Fibroblast of upper back skin (primary cell): Measurements from ENCODE around the gene SERF2.

ENCODE experiments used
- DNase-seq: peaks from one replicate; pipeline ENCODE4 v3.0.0-alpha.2; 2013

SERF2 gene

DNA sequence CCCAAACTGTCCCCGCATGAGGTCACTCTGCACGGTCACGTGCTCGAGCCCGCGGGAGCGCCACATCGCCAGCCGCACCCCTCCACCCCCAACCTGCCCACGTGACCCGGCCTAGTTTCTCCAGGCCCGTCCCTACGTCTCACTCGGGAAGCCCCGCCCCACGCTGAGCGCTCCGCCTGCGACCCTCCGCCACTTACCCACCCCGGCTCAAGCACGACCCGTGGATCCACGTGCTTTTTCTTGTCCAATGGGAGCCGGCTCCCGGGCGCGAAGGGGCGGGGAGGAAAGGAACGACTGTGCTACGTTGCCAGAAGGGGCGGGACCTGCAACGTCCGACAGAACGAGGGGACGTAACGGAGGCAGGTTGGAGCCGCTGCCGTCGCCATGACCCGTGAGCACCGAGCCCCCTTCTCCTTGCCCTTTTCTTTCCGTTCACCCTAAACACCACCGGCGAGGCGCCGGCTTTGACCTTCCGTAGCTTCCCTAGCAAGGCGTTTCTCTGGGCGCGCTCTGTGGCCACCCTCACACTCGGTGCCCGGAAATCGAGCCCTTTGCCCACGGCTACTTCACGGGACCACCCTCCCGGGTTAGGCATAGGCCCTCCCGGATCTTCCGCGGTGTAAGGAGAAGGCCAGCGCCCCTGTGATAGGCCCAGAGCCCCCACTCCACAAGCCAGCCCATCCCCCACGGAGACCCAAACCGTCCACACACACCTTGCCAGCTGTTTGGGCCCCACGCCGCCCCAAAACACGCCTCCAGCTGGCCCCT lies at the start of gene SERF2:
Gene SERF2 (plus strand): TSS at position 328 of the 768 bp plus-strand sequence. CDS start 57 bp downstream, at position 385.
- DNase-seq: peak; percentile 100

DNA sequence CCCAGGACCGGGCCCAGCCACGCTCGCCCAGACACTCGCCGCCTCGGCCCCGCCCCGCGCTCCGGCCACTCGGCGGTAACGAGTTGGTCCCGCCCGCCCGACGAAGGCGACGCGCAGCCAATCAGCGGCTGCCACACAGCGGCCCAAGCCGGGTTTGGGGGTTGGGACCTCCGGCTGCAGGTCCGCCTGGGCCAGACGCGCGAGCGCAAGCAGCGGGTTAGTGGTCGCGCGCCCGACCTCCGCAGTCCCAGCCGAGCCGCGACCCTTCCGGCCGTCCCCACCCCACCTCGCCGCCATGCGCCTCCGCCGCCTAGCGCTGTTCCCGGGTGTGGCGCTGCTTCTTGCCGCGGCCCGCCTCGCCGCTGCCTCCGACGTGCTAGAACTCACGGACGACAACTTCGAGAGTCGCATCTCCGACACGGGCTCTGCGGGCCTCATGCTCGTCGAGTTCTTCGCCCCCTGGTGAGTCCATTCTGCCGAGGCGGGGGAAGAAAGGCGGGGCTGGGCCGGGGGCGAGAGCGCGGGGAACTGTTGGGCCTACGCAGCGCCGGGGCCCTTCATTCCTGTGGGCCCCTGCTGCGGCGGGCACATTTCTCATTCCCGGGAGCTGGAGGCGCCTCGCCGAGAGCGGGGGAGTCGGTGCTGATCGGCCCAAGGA lies 45.7 kb upstream of the SERF2 start, which contains the start of gene PDIA3:
Gene PDIA3 (plus strand): TSS at position 194 of the 658 bp plus-strand sequence. CDS start 102 bp downstream, at position 296.
- DNase-seq: peak; percentile 90

DNA sequence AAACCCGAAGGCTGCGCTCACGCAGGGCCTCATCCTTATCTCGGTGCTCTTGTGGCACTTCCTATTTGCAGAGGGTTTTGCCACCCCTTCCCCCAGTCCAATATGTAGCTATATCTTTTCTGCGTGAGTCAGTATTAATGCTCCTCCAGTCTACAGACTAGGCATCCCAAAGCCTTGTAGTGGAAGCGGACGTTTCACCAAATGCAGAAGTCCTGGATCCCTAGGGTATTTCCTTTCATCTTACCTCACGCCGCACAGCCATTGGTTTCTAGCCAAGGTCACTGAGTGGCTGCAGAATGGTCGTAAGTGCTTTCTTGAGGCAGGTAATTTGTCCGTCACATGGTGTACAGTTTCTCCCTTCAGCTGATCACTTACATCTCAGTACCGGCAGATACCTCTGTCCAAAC lies 45.2 kb upstream of the SERF2 start:
- DNase-seq: peak; percentile 40

DNA sequence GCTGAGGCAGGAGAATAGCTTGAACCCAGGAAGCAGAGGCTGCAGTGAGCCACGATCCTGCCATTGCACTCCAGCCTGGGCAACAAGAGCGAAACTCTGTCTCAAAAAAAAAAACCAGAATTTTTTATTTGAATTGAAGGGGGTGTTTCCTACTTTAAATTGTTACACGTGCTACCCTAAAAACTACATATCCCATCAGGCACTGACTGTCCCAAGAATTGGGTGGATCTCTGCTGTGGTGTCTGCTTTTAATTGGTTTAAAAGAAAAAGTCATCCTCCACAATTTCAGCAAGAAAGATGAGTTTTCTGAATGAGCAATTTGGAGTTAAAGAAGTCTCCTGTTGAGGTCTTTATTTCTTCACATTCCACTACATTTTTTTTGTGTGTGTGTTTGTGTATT lies 43.7 kb upstream of the SERF2 start:
- peak; percentile 32 for DNase-seq

GRCh38 chr15:43749690-43750345 lies 42.3 kb upstream of the SERF2 start:
- DNase-seq: no peak

GRCh38 chr15:43751885-43752284 lies 40.2 kb upstream of the SERF2 start:
- no peak for DNase-seq

- DNase-seq: peak; percentile 75
Measured at GRCh38 chr15:43762824-43763223, 29.3 kb upstream of the SERF2 start.

DNA sequence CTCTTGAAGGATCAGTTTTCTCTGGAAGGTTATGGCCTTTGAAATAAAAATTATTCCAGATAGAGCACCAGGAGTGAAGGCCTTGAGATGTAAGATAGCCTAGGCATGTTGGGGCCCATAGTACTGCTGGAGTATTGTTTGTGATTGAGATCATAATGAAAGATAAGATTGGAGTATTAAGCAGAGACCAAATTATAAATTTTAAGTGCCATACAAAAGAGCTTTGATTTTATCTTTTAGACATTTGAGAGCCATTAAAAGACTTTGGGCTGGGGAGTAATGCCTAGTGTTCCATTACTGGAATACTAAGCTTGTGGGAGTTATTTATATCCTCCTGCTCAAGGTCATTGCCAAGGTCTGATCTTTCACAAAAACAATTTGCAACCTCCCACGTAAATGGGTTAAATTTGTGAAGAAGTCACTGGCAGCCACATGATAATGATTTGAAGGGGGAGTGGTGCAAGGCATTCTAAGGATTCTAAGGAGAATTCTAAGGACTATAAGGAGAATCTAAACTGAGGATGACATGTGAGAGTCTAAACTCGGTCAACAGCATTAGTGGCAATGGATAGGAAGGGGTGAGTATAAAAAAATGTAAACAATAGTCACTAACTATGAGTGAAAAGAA lies 28.2 kb upstream of the SERF2 start:
- no peak for DNase-seq

DNA sequence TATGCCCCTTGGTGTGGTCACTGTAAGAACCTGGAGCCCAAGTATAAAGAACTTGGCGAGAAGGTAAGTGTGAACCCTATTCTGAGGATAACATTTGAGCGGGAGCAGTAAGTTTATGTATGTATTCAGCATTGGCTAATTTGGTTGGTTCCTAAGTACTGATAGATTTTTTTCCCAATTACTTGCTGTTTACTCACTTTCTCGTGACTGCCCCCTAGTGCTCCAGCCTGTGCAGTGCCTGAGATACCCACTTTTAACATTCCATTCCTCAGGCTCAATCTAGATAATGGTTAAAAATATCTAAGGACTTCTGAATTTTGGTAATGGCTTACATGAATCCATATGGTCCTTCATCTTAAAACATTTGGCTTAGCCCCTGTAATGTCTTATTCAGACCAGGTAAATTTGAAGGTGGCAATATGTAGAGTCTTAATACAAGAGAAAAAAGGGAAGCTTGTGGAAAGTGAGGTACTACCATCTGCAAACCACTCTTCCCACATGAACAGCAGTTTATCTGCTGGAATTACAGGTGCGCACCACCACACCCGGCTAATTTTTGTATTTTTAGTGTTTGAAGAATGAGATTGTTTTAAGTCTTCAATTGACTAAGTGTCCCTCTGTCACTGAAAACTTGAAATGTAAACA lies 22.4 kb upstream of the SERF2 start:
- DNase-seq: peak; percentile 66

GRCh38 chr15:43771816-43772215 lies 20.3 kb upstream of the SERF2 start:
- no peak for DNase-seq

GRCh38 chr15:43772624-43773023 lies 19.5 kb upstream of the SERF2 start:
- DNase-seq: no peak

- no peak for DNase-seq
Measured at GRCh38 chr15:43774062-43774461, 18.1 kb upstream of the SERF2 start.

GRCh38 chr15:43775411-43775965 lies 16.6 kb upstream of the SERF2 start:
- peak; percentile 50 for DNase-seq

- no peak for DNase-seq
Measured at GRCh38 chr15:43776101-43776717, 15.9 kb upstream of the SERF2 start.

GRCh38 chr15:43776718-43777266 lies 15.3 kb upstream of the SERF2 start, which contains the start of gene ELL3:
Gene ELL3 (minus strand): TSS chr15:43776966. CDS start chr15:43776901, 65 bp downstream.
- peak; percentile 55 for DNase-seq

DNA sequence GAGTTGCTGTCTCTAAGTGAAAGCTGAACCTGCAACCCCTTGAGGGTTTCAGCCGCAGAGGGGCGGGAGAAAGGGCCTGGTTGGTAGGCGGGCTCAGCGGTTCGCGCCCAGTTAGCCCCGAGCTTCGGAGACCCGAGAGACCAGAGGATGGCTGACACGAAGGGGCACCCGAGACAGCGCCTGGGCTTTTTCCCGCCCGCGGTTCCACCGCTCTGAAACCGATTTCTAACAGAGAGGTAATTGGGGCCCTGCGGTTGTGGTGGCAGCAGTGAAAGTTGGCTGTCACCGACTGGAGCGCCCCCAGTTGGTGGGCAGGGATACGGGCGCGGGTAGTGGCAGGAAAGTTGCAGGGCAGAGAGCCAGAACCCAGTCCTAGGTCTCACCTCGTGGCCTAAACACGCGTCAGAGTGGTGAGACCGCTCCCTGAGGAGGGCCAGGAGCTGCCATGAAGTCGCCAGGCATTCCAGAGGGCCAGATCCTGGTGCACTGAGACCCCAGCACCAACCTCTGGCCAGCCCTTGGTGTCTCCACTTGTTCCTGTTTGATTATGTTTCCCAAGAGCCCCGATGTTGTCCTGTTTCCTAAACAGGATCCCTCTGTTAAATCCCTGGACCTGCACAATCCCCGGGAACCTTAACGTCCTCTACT lies 14.7 kb upstream of the SERF2 start:
- DNase-seq: peak; percentile 60

DNA sequence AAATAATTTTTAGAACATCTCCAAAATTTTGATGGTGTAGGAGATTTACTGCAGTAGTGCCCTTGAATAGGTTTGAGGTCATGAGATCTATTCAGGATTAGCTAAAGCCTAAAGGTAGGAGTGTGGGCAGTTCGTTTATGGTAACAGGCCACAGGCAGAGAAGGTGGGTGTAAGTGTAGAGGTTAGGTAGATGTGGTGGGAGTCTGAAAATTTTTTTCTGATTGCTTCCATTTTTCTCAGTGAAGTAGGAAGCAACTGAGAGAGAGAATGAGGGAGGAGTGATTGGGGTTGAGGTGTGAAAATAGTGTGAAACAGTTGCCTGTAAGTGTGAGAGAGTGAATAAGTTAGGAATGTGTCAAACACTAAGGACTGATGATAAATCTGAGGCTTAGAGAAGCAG lies 13.1 kb upstream of the SERF2 start:
- no peak for DNase-seq

DNA sequence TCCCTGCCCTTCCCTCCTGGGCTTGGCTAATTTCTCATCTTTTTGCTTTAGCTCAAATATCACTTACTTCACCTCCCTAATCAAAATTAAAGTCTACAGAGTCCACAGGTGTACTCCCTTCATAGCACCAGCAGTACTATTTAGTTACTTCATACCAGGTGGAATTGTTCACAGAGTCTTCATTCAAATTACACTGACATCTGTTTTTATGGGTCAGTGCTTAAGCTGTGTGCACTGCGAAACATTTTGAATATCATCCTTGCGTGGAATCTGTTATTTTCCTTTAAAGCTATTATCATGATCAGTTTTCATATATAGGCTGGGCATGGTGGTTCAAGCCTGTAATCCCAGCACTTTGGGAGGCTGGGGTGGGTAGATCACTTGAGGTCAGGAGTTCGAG lies 2.7 kb upstream of the SERF2 start:
- no peak for DNase-seq

DNA sequence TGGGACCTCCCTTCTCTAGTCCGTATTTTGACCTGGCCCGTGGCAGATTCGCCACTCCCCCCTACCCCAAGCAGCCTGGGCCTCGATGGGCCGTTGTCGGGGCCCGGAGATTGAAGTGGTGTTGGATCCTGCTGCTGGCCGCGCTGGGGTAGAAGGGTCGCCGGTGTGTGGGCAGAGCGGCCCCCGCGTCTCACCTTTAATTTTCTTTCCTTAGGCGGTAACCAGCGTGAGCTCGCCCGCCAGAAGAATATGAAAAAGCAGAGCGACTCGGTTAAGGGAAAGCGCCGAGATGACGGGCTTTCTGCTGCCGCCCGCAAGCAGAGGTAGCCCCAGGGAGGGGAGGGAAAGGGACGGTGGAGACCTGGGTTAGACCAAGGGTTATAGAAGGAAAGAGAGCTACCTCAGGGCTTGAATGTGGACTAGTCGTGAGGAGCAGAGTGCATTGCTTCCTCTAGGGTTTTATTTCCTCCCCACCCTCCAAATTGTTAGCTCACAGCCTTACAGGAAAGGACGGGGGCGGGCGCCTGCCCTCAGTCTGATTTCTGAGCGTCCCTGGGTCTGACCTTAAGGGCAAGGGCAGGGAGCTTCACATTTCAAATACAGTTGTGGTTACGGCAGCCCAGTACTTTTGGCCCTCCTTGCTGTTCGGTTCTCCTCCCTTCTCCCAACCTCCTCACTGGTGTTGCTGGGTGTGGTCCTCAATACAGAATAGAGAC lies 799 bp downstream of the SERF2 start:
- DNase-seq: peak; percentile 28

GRCh38 chr15:43793647-43794046 lies 1.5 kb downstream of the SERF2 start:
- no peak for DNase-seq
